Neural progenitor cell (in vitro differentiated cells): ENCODE data around the gene NPS. TPM values are rescaled to one million over a fixed set of nuclear protein-coding genes. Genes with fewer than 3 reads are reported as not detected.

ENCODE experiments used
- DNase-seq: peaks from one replicate; pipeline ENCODE4 v3.0.0-alpha.2; 2016; ENCODE audit warnings: low spot score
- H2AFZ ChIP-seq: fragments of 200-600 bp; sonication (generic); replicated peaks from 2 replicates; pipeline ENCODE4 v1.6.1; 2016; ENCODE audit warnings: antibody characterized with exemption
- H3F3A ChIP-seq: fragments of 200-600 bp; sonication (generic); 2 replicates; pipeline ENCODE4 v1.6.1; 2016; ENCODE audit warnings: antibody characterized with exemption, low read depth
- H3K27ac ChIP-seq: fragments of 200-600 bp; sonication (generic); 2 replicates; pipeline ENCODE4 v1.5.1; 2016; ENCODE audit warnings: mild to moderate bottlenecking
- H3K27me3 ChIP-seq: fragments of 200-600 bp; sonication (generic); 2 replicates; pipeline ENCODE4 v1.6.1; 2016; ENCODE audit warnings: mild to moderate bottlenecking, moderate library complexity
- H3K36me3 ChIP-seq: fragments of 200-600 bp; sonication (generic); 2 replicates; pipeline ENCODE4 v1.5.1; 2016
- H3K4me1 ChIP-seq: fragments of 200-600 bp; sonication (generic); 2 replicates; pipeline ENCODE4 v1.6.1; 2016; ENCODE audit warnings: mixed run types
- H3K4me2 ChIP-seq: fragments of 200-600 bp; sonication (generic); 2 replicates; pipeline ENCODE4 v1.6.1; 2016
- H3K4me3 ChIP-seq: fragments of 200-600 bp; sonication (generic); 2 replicates; pipeline ENCODE4 v1.5.1; 2016
- H3K79me2 ChIP-seq: fragments of 200-600 bp; sonication (generic); 2 replicates; pipeline ENCODE4 v1.6.1; 2016; ENCODE audit warnings: low read depth
- H3K9ac ChIP-seq: fragments of 200-600 bp; sonication (generic); 2 replicates; pipeline ENCODE4 v1.6.1; 2016
- H3K9me3 ChIP-seq: fragments of 200-600 bp; sonication (generic); 2 replicates; pipeline ENCODE4 v1.5.1; 2016; ENCODE audit warnings: low read depth
- H4K20me1 ChIP-seq: fragments of 200-600 bp; sonication (generic); 2 replicates; pipeline ENCODE4 v1.6.1; 2016; ENCODE audit warnings: low read depth
- H3K27ac Mint-ChIP-seq: 3 replicates; pipeline ENCODE4 v1.8.0; 2021; ENCODE audit warnings: mixed read lengths
- H3K27me3 Mint-ChIP-seq: 2 replicates; pipeline ENCODE4 v1.8.0; 2022; ENCODE audit warnings: low read depth, mild to moderate bottlenecking, inconsistent platforms, moderate library complexity, mixed read lengths; ENCODE audit not compliant: insufficient read depth
- H3K36me3 Mint-ChIP-seq: 3 replicates; pipeline ENCODE4 v1.8.0; 2021; ENCODE audit warnings: mixed read lengths
- H3K4me1 Mint-ChIP-seq: 3 replicates; pipeline ENCODE4 v1.8.0; 2021; ENCODE audit warnings: mixed read lengths
- H3K4me3 Mint-ChIP-seq: 3 replicates; pipeline ENCODE4 v1.8.0; 2021; ENCODE audit warnings: mild to moderate bottlenecking, moderate library complexity, mixed read lengths
- H3K9me3 Mint-ChIP-seq: 3 replicates; pipeline ENCODE4 v1.8.0; 2020; ENCODE audit warnings: mixed read lengths
- CTCF ChIP-seq: fragments of 200-600 bp; sonication (generic); IDR thresholded peaks from 2 replicates; pipeline ENCODE4 v1.5.1; 2017; ENCODE audit warnings: antibody characterized with exemption, mild to moderate bottlenecking
- EZH2 ChIP-seq: fragments of 200-600 bp; sonication (generic); IDR thresholded peaks from 2 replicates; pipeline ENCODE4 v1.6.1; 2017; ENCODE audit warnings: antibody characterized with exemption, mild to moderate bottlenecking, moderate library complexity
- EZH2phosphoT487 ChIP-seq: fragments of 200-600 bp; sonication (generic); IDR thresholded peaks from 2 replicates; pipeline ENCODE4 v1.6.1; 2017; ENCODE audit warnings: antibody characterized with exemption
- total RNA-seq: library from RNA; depleted of rRNA; stranded (reverse); fragments of >200 nt; gene quantifications from 2 replicates; pipeline ENCODE4 v1.2.3, GENCODE V29; 2015; ENCODE audit warnings: low replicate concordance

The NPS gene
- total RNA-seq, 1 donor from 2014 or later = not detected

- Histone ChIP-seq H3K79me2 (no peaks in the 10 kb centered on the region), H3K4me2 (no peak overlapping the region), H3K27ac (no peak overlapping the region), H3K27me3 (no peaks in the 10 kb centered on the region), H3K4me3 (no peak overlapping the region), H4K20me1 (no peaks in the 10 kb centered on the region), H3K4me1 (peaks cover 17% of the 10 kb centered on the region), H3K9me3 (no peaks in the 10 kb centered on the region), H3F3A (no peaks in the 10 kb centered on the region), H2AFZ (no peak overlapping the region), H3K36me3 (no peaks in the 10 kb centered on the region), H3K9ac (no peak overlapping the region)
- no peak for DNase-seq
- no peak for TF ChIP-seq CTCF
- no peak for TF ChIP-seq EZH2
- TF ChIP-seq EZH2phosphoT487 = no peak
- Mint-ChIP-seq H3K27ac (no peak overlapping the region), H3K4me1 (peaks cover 42% of the 10 kb centered on the region), H3K36me3 (peaks cover 2% of the 10 kb centered on the region), H3K27me3 (peaks cover 12% of the 10 kb centered on the region), H3K9me3 (peaks cover 6% of the 10 kb centered on the region), H3K4me3 (no peak overlapping the region)
Measured at GRCh38 chr10:127527891-127528290, 21.2 kb upstream of the NPS start.

- Histone ChIP-seq H3K27ac (no peak overlapping the region), H3K27me3 (no peaks in the 10 kb centered on the region), H3K4me2 (no peak overlapping the region), H3K79me2 (no peaks in the 10 kb centered on the region), H3K9me3 (no peaks in the 10 kb centered on the region), H4K20me1 (no peaks in the 10 kb centered on the region), H3K4me1 (no peaks in the 10 kb centered on the region), H3K4me3 (no peak overlapping the region), H3K36me3 (no peaks in the 10 kb centered on the region), H2AFZ (no peak overlapping the region), H3F3A (no peaks in the 10 kb centered on the region), H3K9ac (no peak overlapping the region)
- Mint-ChIP-seq H3K4me3 (no peak overlapping the region), H3K9me3 (peaks cover 12% of the 10 kb centered on the region), H3K27me3 (peaks cover 12% of the 10 kb centered on the region), H3K27ac (no peak overlapping the region), H3K4me1 (peaks cover 9% of the 10 kb centered on the region), H3K36me3 (peaks cover 2% of the 10 kb centered on the region)
- DNase-seq = no peak
- TF ChIP-seq CTCF = no peak
Measured at GRCh38 chr10:127532193-127532592, 16.9 kb upstream of the NPS start.

- Mint-ChIP-seq H3K4me1 (peaks cover 6% of the 10 kb centered on the region), H3K27ac (no peak overlapping the region), H3K4me3 (no peak overlapping the region), H3K36me3 (peaks cover 2% of the 10 kb centered on the region), H3K9me3 (peaks cover 10% of the 10 kb centered on the region), H3K27me3 (peaks cover 12% of the 10 kb centered on the region)
- Histone ChIP-seq H4K20me1 (no peaks in the 10 kb centered on the region), H3K4me2 (no peak overlapping the region), H3K9ac (no peak overlapping the region), H3K4me3 (no peak overlapping the region), H3K27me3 (no peaks in the 10 kb centered on the region), H3K4me1 (no peaks in the 10 kb centered on the region), H3K79me2 (no peaks in the 10 kb centered on the region), H3F3A (no peaks in the 10 kb centered on the region), H3K9me3 (no peaks in the 10 kb centered on the region), H3K27ac (no peak overlapping the region), H3K36me3 (no peaks in the 10 kb centered on the region), H2AFZ (no peak overlapping the region)
- TF ChIP-seq EZH2 (no peak), EZH2phosphoT487 (no peak), CTCF (no peak)
- no peak for DNase-seq
Measured at GRCh38 chr10:127532659-127533058, 16.4 kb upstream of the NPS start.

GRCh38 chr10:127534074-127534473, 15.0 kb upstream of the NPS start:
- no peak overlapping the region for H3K27ac ChIP-seq
- H2AFZ ChIP-seq = no peak overlapping the region
- DNase-seq = no peak
- H3K36me3 Mint-ChIP-seq = no peaks in the 10 kb centered on the region
- H3K4me2 ChIP-seq = no peak overlapping the region
- no peaks in the 10 kb centered on the region for H3K4me1 Mint-ChIP-seq
- H3K4me3 Mint-ChIP-seq = no peak overlapping the region
- no peaks in the 10 kb centered on the region for H4K20me1 ChIP-seq
- no peak overlapping the region for H3K9ac ChIP-seq
- no peaks in the 10 kb centered on the region for H3K27me3 ChIP-seq
- H3K27ac Mint-ChIP-seq = no peak overlapping the region
- H3K79me2 ChIP-seq = no peaks in the 10 kb centered on the region
- TF ChIP-seq EZH2phosphoT487 = no peak
- peaks cover 10% of the 10 kb centered on the region for H3K9me3 Mint-ChIP-seq
- H3K36me3 ChIP-seq = no peaks in the 10 kb centered on the region
- no peaks in the 10 kb centered on the region for H3F3A ChIP-seq
- no peak overlapping the region for H3K4me3 ChIP-seq
- peaks cover 10% of the 10 kb centered on the region for H3K27me3 Mint-ChIP-seq
- H3K4me1 ChIP-seq = no peaks in the 10 kb centered on the region
- no peaks in the 10 kb centered on the region for H3K9me3 ChIP-seq
